HG02943 (cell line): ENCODE measurements around the gene CAVIN4.

Experiments
- ATAC-seq: cut with Tn5 transposase; IDR thresholded peaks from one replicate; pipeline ENCODE4 v1.9.1; 2021; ENCODE audit warnings: mild to moderate bottlenecking, low read depth, moderate library complexity; ENCODE audit not compliant: unreplicated experiment

Gene CAVIN4

DNA sequence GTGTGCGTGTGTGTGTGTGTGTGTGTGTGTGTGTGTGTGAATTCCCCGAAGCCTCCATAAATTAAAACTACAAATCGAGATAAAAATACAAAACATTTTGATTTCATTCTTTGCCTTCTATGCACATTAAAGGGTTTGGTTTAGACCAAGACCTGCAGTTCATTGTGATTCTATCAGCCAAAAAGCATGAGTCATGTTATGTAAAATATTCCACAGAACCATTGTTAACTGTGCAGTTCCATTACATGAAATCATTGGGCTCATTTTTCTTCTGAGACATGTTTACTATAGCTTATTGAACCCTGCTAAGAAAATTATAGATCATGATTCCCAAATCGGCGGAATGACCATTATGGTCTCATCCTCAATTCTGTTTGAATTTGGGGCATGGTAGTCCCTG, 11.7 kb downstream of the CAVIN4 start:
- ATAC-seq = no peak

DNA sequence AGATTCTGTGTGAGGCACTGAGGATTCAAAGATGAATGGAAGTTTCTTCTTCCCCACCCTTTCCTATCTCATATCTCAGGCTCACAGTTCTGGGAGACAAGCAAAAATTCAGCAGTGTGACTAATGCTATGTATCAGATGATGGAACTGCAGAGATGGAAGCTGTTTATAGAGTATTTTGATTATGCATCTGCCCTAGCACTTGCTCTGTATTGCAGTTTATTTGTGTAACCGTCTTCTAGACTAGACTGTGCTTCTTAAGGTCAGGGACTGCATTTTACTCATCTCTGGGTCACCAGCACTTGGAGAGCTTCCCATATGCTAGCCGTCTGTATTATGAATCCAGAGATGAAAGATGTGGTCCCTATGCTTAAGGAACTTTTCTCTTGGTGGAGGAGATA, 12.6 kb downstream of the CAVIN4 start:
- ATAC-seq = no peak

GRCh38 chr9:100591139-100591538, 13.3 kb downstream of the CAVIN4 start:
- no peak for ATAC-seq

GRCh38 chr9:100591639-100592412, 13.9 kb downstream of the CAVIN4 start:
- ATAC-seq = no peak

DNA sequence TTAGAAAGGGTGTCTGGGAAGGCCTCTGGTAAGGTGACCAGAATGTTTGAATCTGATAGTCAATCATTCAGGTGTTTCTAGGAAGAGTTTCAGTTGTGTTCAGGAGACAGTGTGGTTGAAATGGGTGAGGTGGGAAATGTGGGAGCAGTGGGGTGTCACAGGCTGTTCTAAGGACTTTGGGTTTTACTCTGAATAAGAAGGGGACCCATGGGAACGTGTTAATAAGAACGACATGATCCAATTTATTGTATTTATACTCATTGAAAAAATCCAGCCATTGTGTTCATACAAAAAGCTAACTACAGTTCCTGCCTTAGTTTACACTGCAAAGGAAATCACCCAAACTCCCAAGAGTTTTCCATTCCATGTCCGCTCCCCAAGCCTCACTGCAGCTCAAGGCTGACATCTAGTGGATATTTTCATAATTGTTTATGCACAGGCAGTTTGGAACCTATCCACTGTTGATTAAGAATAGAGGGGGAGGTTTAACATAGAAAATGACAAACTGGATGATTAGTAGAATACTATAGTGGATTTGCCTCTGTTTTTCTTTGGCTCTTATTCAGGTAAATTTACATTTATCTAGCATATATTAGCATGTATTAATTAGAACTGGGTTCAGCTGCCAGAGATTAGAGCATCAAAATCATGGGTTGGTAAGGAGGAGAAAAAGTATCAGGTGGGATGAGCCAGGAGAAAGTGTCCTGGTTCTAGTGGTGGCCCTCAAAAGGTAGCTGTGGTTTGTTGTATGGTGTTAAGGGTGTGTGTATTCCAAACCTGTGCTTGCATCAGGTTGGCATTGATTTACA, 17.7 kb downstream of the CAVIN4 start:
- no peak for ATAC-seq

- no peak for ATAC-seq
Measured at GRCh38 chr9:100597236-100597635, 19.4 kb downstream of the CAVIN4 start.

- peak; percentile 77 for ATAC-seq
Measured at GRCh38 chr9:100598641-100599145, 20.8 kb downstream of the CAVIN4 start.

DNA sequence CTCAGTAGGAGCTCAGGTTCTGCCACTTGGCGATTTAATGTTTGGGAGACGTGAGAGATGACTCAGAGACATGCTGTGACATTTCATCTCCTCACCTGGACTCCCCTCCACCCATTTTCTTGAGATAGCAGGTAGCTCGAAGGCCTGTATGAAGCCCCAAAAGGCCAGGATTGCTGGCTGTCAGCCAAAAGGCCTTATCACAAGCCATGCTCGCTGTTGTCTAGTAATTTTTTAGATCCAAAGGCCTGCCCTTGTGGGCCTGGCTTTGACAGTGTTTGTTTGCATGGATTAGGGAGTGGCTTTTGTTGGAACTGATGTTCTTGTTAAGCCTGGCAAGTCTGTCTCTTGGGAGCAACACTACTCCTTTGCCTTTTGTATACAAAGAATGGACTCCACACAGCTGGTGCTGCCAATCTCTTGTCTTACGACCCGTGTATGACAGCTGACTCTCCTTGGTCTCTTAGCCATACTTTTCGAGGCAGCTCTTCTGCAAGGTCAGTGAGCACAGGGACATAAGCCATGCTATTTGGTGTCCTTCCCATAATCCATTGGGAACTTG, 22.7 kb downstream of the CAVIN4 start:
- ATAC-seq = no peak

GRCh38 chr9:100601216-100601615, 23.3 kb downstream of the CAVIN4 start:
- ATAC-seq = peak; percentile 57

DNA sequence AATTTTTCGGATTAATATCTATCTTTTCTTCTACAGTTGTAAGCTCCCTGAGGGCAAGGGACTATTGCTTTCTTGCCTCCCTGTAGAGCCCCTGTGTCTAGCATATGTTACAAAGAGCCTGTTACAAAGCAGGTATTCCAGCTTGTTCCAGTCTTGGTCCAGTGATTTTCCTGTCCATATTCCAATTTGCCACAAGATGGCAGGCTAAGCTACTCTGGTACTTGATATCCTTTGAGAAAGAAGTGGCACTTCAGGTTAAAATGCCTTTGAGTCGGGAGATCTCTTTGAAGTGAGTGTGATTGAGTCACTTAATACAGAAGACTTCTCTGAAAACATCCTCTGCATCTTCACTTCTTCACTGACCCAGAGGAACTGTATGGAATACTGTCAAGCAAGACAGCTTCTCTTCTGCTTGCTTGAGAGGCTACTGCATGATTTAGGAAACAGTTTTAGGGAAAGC, 24.5 kb downstream of the CAVIN4 start:
- ATAC-seq = no peak

GRCh38 chr9:100605405-100605804, 27.5 kb downstream of the CAVIN4 start:
- ATAC-seq = no peak

DNA sequence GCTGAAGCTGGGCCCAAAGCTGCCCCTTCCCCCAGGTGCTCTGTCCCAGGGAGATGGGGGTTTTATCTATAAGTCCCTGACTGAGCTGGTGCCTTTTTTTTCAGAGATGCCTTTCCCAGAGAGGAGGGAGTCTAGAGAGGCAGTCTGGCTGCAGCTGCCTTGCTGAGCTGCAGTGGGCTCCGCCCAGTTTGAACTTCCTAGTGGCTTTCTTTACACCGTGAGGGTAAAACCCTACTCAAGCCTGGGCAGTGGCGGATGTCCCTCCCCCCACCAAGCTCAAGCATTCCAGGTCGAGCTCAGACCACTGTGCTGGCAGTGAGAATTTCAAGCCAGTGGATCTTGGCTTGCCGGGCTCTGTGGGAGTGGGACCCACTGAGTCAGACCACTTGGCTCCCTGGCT, 41.3 kb downstream of the CAVIN4 start:
- no peak for ATAC-seq

DNA sequence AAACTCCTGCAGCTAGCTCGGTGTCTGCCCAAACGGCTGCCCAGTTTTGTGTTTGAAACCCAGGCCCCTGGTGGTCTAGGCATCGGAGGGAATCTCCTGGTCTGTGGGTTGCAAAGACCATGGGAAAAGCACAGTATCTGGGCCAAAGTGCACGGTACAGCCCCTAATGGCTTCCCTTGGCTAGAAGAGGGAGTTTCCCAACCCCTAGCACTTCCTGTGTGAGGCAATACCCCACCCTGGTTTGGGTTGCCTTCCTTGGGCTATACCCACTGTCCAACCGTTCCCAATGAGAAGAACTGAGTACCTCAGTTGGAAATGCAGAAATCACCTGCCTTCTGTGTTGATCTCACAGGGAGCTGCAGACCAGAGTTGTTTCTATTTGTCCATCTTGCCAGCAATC, 41.8 kb downstream of the CAVIN4 start:
- no peak for ATAC-seq

DNA sequence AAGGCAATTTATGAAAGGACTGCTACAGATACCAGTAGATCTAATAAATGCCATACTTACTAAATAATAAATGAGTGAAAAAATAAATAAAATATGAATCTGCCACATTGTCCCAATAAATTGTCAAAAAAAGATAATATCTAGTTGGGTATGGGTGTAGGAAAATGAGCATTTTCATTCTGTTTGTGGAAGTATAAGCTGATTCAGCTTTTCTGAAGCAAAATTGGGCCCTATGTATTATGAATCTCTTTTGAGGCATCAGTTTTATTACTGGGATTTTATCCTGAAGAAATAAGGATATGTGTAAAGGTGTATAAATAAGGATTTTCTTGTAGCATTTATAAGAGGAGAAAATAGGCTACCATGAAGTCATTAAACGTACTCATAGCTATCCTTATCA, 46.1 kb downstream of the CAVIN4 start:
- no peak for ATAC-seq

GRCh38 chr9:100626949-100627348, 49.1 kb downstream of the CAVIN4 start:
- no peak for ATAC-seq

DNA sequence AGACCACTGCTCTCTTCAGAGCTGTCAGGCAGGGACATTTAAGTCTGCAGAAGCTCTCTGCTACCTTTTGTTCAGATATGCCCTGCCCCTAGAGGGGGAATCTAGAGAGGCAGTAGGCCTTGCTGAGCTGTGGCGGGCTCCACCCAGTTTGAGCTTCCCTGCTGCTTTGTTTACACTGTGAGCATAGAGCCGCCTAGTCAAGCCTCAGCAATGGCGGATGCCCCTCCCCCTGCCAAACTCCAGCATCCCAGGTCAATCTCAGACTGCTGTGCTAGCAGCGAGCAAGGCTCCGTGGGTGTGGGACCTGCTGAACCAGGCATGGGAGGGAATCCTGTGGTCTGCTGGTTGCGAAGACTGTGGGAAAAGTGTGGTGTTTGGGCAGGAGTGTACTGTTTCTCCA, 59.9 kb downstream of the CAVIN4 start:
- no peak for ATAC-seq
